Spleen (tissue), 11 donors: ENCODE data around the gene SYNPR. TPM values are rescaled to one million over a fixed set of nuclear protein-coding genes. Genes with fewer than 3 reads are reported as not detected.

Experiments used
- DNase-seq: peaks from one replicate; pipeline ENCODE4 v3.0.0-alpha.2; 2020
- H3K27ac ChIP-seq, 8 donors: fragments of 200-600 bp; sonication (generic) in 7 of 8; 1 replicate in 4 of 8; 2 replicates in 4 of 8; pipeline versions ENCODE4 v1.5.0 to v1.8.0; 2016 to 2021; ENCODE audit warnings: inconsistent platforms in 4 of 8, mild to moderate bottlenecking in 4 of 8, moderate library complexity in 1 of 8
- H3K27me3 ChIP-seq, 7 donors: fragments of 200-600 bp; sonication (generic) in 6 of 7; replicated peaks in 1 of 7; 1 replicate in 4 of 7; 2 replicates in 3 of 7; pipeline versions ENCODE4 v1.5.0 to v1.8.0; 2016 to 2021; ENCODE audit warnings: inconsistent platforms in 3 of 7, mild to moderate bottlenecking in 1 of 7
- H3K36me3 ChIP-seq, 6 donors: fragments of 200-600 bp; sonication (generic) in 5 of 6; 1 replicate in 4 of 6; 2 replicates in 2 of 6; pipeline versions ENCODE4 v1.5.0 to v1.8.0; 2016 to 2021; ENCODE audit warnings: inconsistent platforms in 2 of 6
- H3K4me1 ChIP-seq, 6 donors: fragments of 200-600 bp; sonication (generic) in 5 of 6; 1 replicate in 3 of 6; 2 replicates in 3 of 6; pipeline versions ENCODE4 v1.5.0 to v1.8.0; 2016 to 2021; ENCODE audit warnings: inconsistent platforms in 3 of 6
- H3K4me3 ChIP-seq, 8 donors: fragments of 200-600 bp; sonication (generic) in 7 of 8; 1 replicate in 4 of 8; 2 replicates in 4 of 8; pipeline versions ENCODE4 v1.5.0 to v1.8.0; 2016 to 2021; ENCODE audit warnings: inconsistent platforms in 4 of 8, mild to moderate bottlenecking in 4 of 8, moderate library complexity in 2 of 8
- H3K9me3 ChIP-seq, 8 donors: fragments of 200-600 bp; sonication (generic) in 7 of 8; 1 replicate in 4 of 8; 2 replicates in 4 of 8; pipeline versions ENCODE4 v1.5.0 to v1.8.0; 2016 to 2021; ENCODE audit warnings: inconsistent platforms in 4 of 8
- CTCF ChIP-seq, 11 experiments: fragments of 200-600 bp in 7 of 11; fragments of 450-650 bp in 4 of 11; sonication (generic) in 4 of 11; IDR thresholded peaks in 8 of 11; conservative IDR thresholded peaks in 3 of 11; 1 replicate in 7 of 11; 2 replicates in 4 of 11; pipeline versions ENCODE4 v1.4.0 to v1.8.0; 2016 to 2021; ENCODE audit warnings: antibody characterized with exemption in 11 of 11, inconsistent platforms in 4 of 11, mild to moderate bottlenecking in 1 of 11
- POLR2A ChIP-seq, 3 donors: fragments of 450-650 bp; IDR thresholded peaks; one replicate each; pipeline ENCODE4 v1.5.1; 2017; ENCODE audit warnings: antibody characterized with exemption in 3 of 3, mild to moderate bottlenecking in 1 of 3
- POLR2AphosphoS5 ChIP-seq, 3 donors: sonication (generic); formaldehyde crosslinking; IDR thresholded peaks; one replicate each; pipeline ENCODE4 v1.5.1; 2017; ENCODE audit warnings: antibody characterized with exemption in 3 of 3
- WGBS, 5 donors: extraction: QIAGEN DNeasy Blood & Tissue Kit in 3 of 5; methylation state at CpG; one replicate each; pipeline versions ENCODE4 v1.1.5 to v1.1.7; 2013 to 2018; 5-methylcytosine and 5-hydroxymethylcytosine counted together
- intact Hi-C: fragments of 100-400 bp; cut with DNase I; formaldehyde crosslinking; loops from one replicate; pipeline ENCODE4 v1.15.0; 2023; ENCODE audit warnings: low total_unique reads
- polyA plus RNA-seq, 3 donors: library from polyadenylated mRNA; stranded (reverse); fragments of 200-250 nt; gene quantifications; one replicate each; pipeline ENCODE4 v1.2.1, GENCODE V29; 2013
- total RNA-seq, 7 donors: library from RNA; depleted of rRNA in 3 of 7; stranded (reverse); fragments of >200 nt in 3 of 7; fragmentation: NEBNext Ultra II Directional in 4 of 7; extraction: Animal tissue kit (Norgen Biotek cat#: 25700) in 4 of 7; gene quantifications; one replicate each; pipeline versions ENCODE4 v1.1.0 to v1.2.1, GENCODE V29; 2016 to 2021
- donor health status: healthy with polysubstance abuse.
- donor health status: DM: no; HTN: no; CAD: no; lungs with moderate emphysema.
- donor health status: DM: no; HTN: no; CAD: no.
- donor health status: Bipolar disorder and iron deficiency.
- donor health status: healthy.
- donor health status: DM: no; HTN: no; CAD: no.
- donor health status: DM: yes; HTN: yes; CAD: no.

Gene SYNPR
- total and polyA plus RNA-seq, 10 donors: not detected

- peaks cover 0 to 5% (median 0%) of the 10 kb centered on the region in 6 donors for H3K4me1 ChIP-seq
- no peaks in the 10 kb centered on the region for H3K9me3 ChIP-seq
- no peak for DNase-seq
- TF ChIP-seq CTCF (IDR thresholded peaks at IDR 0.05 in 8 of 11, conservative IDR thresholded peaks at IDR 0.05 in 3 of 11) (peak in 9 of 11 experiments; percentile 22 to 70 (median 50)), POLR2AphosphoS5 (IDR thresholded peaks at IDR 0.05) (no peak)
- 21 to 27% (median 24%) methylated on average over 8 of the region's 8 CpGs for WGBS, 5 donors
- H3K27me3 ChIP-seq: peaks cover 0 to 53% (median 0%) of the 10 kb centered on the region in 7 donors
- H3K36me3 ChIP-seq: no peaks in the 10 kb centered on the region
- no peak overlapping the region for H3K27ac ChIP-seq
- H3K4me3 ChIP-seq: no peak overlapping the region
- intact Hi-C loops: loop anchor here (5.0 kb wide), 1 partner anchor 467 kb away; the partner anchor contains the start of gene C3orf49
Observed at GRCh38 chr3:63349583-63350573, 71.8 kb downstream of the SYNPR start.

- TF ChIP-seq POLR2AphosphoS5 (IDR thresholded peaks at IDR 0.05) (no peak), POLR2A (IDR thresholded peaks at IDR 0.05) (no peak), CTCF (IDR thresholded peaks at IDR 0.05 in 8 of 11, conservative IDR thresholded peaks at IDR 0.05 in 3 of 11) (peak; percentile 38 to 80 (median 67))
- intact Hi-C loops: loop anchor here (5.0 kb wide), 1 partner anchor 466 kb away; the partner anchor contains the start of gene C3orf49
Observed at GRCh38 chr3:63351159-63352007, 73.3 kb downstream of the SYNPR start.

GRCh38 chr3:63352008-63352279 is 73.8 kb downstream of the SYNPR start:
- peaks cover 0 to 5% (median 0%) of the 10 kb centered on the region in 6 donors for H3K4me1 ChIP-seq
- H3K36me3 ChIP-seq: no peaks in the 10 kb centered on the region
- TF ChIP-seq CTCF (IDR thresholded peaks at IDR 0.05 in 8 of 11, conservative IDR thresholded peaks at IDR 0.05 in 3 of 11) (no peak), POLR2A (IDR thresholded peaks at IDR 0.05) (no peak), POLR2AphosphoS5 (IDR thresholded peaks at IDR 0.05) (no peak)
- WGBS, 5 donors: 65 to 86% (median 73%) methylated on average over 2 of the region's 2 CpGs
- no peaks in the 10 kb centered on the region for H3K9me3 ChIP-seq
- DNase-seq: no peak
- peaks cover 0 to 42% (median 0%) of the 10 kb centered on the region in 7 donors for H3K27me3 ChIP-seq
- H3K27ac ChIP-seq: no peak overlapping the region
- intact Hi-C loops: loop anchor here (5.0 kb wide), 1 partner anchor 465 kb away; the partner anchor contains the start of gene C3orf49
- H3K4me3 ChIP-seq: no peak overlapping the region

More at GRCh38 chr3:63351159-63352007, 73.3 kb downstream of the SYNPR start:
- Histone ChIP-seq H3K9me3 (no peaks in the 10 kb centered on the region), H3K36me3 (no peaks in the 10 kb centered on the region), H3K4me3 (no peak overlapping the region), H3K4me1 (peaks cover 0 to 5% (median 0%) of the 10 kb centered on the region in 6 donors), H3K27ac (no peak overlapping the region), H3K27me3 (peaks cover 0 to 44% (median 0%) of the 10 kb centered on the region in 7 donors)
- DNase-seq: no peak
- 36 to 40% (median 38%) methylated on average over 9 of the region's 9 CpGs for WGBS, 5 donors
